HL-60 (cell line): ENCODE measurements around the gene NDUFB2.
"Not testable (repeated sequence)": the region's sequence is repeated elsewhere in the genome, so short reads cannot be mapped to it uniquely, and the experiment has no call there.

Experiments
- DNase-seq, 2 experiments: peaks; one replicate each; pipeline ENCODE4 v3.0.0-alpha.2; 2010 to 2020; ENCODE audit warnings: low read depth in 1 of 2, low spot score in 1 of 2
- H3K27ac ChIP-seq: fragments of 250-450 bp; sonication (Bioruptor Pico); replicated peaks from 2 replicates; pipeline ENCODE4 v1.5.1; 2020; ENCODE audit warnings: mild to moderate bottlenecking, moderate library complexity
- H3K27me3 ChIP-seq: fragments of 250-450 bp; sonication (Bioruptor Pico); 2 replicates; pipeline ENCODE4 v1.5.1; 2021; ENCODE audit warnings: mild to moderate bottlenecking, moderate library complexity; ENCODE audit not compliant: insufficient read depth, poor library complexity, severe bottlenecking
- H3K4me3 ChIP-seq: replicated peaks from 2 replicates; pipeline ENCODE4 v1.5.1; 2011; ENCODE audit warnings: mild to moderate bottlenecking, control low read depth, low read length; ENCODE audit not compliant: insufficient read depth
- GABPA ChIP-seq: IDR thresholded peaks from 2 replicates; pipeline ENCODE4 v1.6.1; 2012; ENCODE audit warnings: low read depth
- POLR2AphosphoS5 ChIP-seq: IDR thresholded peaks from 2 replicates; pipeline ENCODE4 v1.6.1; 2012; ENCODE audit warnings: low read depth
- SPI1 ChIP-seq: IDR thresholded peaks from 2 replicates; pipeline ENCODE4 v1.6.1; 2012; ENCODE audit warnings: low read depth, mild to moderate bottlenecking, borderline replicate concordance
- TF ChIP-seq, protein P1 (sequence below): IDR thresholded peaks from 2 replicates; pipeline ENCODE4 v1.6.1; 2012; ENCODE audit warnings: low read depth; ENCODE audit not compliant: insufficient replicate concordance
- TF ChIP-seq, protein P2 (sequence below): IDR thresholded peaks from one replicate; pipeline ENCODE4 v1.5.1; 2011; ENCODE audit warnings: low read length, control low read depth, inconsistent platforms; ENCODE audit not compliant: insufficient read depth

The NDUFB2 gene

DNA sequence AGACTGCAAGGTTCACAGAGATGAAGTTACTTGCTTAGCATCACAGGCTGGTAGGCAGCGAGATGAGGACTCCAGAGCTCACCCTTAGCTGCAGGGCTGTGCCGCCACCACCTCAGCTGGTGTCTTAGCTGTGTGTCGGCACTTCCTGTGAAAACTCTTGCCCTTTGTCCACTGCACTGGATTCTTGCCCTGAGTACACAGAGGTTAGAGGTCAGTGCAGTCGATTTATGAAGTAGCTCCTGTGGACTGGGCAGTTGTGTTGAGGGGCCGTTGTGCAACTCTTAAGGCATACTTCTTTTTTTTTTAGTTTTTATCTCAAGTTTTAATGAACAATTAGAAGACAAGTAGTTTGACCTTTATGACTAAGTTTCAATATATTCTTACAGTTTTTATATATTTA lies 10.6 kb downstream of the NDUFB2 start:
- Histone ChIP-seq H3K4me3 (no peak overlapping the region), H3K27me3 (no peaks in the 10 kb centered on the region), H3K27ac (no peak overlapping the region)
- DNase-seq = no peak
- TF ChIP-seq SPI1 (no peak), GABPA (no peak), POLR2AphosphoS5 (no peak)
- TF ChIP-seq, protein P1, sequence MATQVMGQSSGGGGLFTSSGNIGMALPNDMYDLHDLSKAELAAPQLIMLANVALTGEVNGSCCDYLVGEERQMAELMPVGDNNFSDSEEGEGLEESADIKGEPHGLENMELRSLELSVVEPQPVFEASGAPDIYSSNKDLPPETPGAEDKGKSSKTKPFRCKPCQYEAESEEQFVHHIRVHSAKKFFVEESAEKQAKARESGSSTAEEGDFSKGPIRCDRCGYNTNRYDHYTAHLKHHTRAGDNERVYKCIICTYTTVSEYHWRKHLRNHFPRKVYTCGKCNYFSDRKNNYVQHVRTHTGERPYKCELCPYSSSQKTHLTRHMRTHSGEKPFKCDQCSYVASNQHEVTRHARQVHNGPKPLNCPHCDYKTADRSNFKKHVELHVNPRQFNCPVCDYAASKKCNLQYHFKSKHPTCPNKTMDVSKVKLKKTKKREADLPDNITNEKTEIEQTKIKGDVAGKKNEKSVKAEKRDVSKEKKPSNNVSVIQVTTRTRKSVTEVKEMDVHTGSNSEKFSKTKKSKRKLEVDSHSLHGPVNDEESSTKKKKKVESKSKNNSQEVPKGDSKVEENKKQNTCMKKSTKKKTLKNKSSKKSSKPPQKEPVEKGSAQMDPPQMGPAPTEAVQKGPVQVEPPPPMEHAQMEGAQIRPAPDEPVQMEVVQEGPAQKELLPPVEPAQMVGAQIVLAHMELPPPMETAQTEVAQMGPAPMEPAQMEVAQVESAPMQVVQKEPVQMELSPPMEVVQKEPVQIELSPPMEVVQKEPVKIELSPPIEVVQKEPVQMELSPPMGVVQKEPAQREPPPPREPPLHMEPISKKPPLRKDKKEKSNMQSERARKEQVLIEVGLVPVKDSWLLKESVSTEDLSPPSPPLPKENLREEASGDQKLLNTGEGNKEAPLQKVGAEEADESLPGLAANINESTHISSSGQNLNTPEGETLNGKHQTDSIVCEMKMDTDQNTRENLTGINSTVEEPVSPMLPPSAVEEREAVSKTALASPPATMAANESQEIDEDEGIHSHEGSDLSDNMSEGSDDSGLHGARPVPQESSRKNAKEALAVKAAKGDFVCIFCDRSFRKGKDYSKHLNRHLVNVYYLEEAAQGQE = no peak
- TF ChIP-seq, protein P2, sequence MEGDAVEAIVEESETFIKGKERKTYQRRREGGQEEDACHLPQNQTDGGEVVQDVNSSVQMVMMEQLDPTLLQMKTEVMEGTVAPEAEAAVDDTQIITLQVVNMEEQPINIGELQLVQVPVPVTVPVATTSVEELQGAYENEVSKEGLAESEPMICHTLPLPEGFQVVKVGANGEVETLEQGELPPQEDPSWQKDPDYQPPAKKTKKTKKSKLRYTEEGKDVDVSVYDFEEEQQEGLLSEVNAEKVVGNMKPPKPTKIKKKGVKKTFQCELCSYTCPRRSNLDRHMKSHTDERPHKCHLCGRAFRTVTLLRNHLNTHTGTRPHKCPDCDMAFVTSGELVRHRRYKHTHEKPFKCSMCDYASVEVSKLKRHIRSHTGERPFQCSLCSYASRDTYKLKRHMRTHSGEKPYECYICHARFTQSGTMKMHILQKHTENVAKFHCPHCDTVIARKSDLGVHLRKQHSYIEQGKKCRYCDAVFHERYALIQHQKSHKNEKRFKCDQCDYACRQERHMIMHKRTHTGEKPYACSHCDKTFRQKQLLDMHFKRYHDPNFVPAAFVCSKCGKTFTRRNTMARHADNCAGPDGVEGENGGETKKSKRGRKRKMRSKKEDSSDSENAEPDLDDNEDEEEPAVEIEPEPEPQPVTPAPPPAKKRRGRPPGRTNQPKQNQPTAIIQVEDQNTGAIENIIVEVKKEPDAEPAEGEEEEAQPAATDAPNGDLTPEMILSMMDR = no peak

DNA sequence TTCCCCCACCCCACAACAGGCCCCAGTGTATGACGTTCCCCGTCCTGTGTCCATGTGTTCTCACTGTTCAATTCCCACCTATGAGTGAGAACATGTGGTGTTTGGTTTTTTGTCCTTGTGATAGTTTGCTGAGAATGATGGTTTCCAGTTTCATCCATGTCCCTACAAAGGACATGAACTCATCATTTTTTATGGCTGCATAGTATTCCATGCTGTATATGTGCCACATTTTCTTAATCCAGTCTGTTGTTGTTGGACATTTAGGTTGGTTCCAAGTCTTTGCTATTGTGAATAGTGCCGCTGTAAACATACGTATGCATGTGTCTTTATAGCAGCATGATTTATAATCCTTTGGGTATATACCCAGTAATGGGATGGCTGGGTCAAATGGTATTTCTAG lies 12.3 kb downstream of the NDUFB2 start:
- not testable (repeated sequence) for H3K27ac ChIP-seq, H3K4me3 ChIP-seq, DNase-seq, H3K27me3 ChIP-seq

DNA sequence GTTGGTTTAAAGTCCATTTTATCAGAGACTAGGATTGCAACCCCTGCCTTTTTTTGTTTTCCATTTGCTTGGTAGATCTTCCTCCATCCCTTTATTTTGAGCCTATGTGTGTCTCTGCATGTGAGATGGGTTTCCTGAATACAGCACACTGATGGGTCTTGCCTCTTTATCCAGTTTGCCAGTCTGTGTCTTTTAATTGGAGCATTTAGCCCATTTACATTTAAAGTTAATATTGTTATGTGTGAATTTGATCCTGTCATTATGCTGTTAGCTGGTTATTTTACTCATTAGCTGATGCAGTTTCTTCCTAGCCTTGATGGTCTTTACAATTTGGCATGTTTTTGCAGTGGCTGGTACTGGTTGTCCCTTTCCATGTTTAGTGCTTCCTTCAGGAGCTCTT lies 15.9 kb downstream of the NDUFB2 start:
- H3K27me3 ChIP-seq, H3K27ac ChIP-seq, H3K4me3 ChIP-seq, DNase-seq: not testable (repeated sequence)

DNA sequence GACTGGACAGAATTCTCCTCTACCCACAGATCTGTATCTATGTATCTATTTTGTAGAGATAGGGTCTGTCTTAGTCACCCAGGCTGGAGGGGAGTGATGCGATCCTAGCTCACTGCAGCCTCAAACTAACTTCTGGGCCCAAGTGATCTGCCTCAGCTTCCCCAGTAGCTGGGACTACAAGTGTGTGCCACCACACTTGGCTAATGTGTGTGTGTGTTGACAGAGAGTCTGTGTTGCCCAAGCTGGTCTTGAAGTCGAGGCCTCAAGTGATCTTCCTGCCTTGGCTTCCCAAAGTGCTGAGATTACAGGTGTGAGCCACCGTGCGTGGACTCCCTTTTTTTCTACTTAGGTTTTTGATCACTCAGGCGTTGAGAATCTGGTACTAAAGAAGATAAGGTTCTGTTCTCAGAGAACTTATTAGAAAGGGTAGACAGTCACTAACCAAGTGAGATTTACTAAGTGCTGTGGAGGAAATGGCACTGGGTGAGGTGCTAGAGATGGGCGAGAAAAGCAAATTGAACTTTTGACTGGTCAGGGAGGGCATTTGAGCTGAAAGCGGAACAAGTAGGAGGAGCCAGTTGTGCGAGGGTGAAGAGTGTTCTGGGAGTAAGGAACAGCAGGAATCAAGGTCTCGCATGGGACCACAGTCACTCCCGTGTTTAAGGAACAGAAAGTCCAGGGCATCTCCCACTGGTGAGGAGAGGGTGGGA lies 18.0 kb downstream of the NDUFB2 start:
- Histone ChIP-seq H3K27ac (no peak overlapping the region), H3K27me3 (no peaks in the 10 kb centered on the region), H3K4me3 (no peak overlapping the region)
- DNase-seq = no peak
- TF ChIP-seq, protein P2 = no peak
- TF ChIP-seq, protein P1 = no peak
- TF ChIP-seq SPI1 = no peak
- TF ChIP-seq GABPA = no peak
- no peak for TF ChIP-seq POLR2AphosphoS5

DNA sequence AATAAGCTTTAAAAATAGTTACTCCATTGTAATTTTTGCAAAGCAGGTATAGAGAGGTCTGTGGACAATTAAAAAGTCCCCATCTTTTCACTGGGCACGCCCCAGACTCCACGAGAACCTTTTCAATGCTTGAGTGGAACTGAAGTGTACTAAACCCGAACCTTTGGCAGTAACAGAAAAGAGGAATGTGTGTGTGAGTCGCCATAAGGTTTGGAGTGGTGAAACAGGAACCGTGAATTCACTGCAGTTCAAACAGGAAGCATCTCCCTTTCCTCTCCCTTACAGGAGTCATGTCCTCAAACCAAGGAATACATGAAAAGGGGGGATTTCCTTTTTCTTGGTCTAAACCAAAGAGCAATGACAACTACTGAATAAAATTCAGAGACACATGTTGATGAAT lies 23.2 kb downstream of the NDUFB2 start:
- TF ChIP-seq, protein P1 = no peak
- no peak for TF ChIP-seq GABPA
- TF ChIP-seq SPI1 = peak; percentile 48; the same call in 1 of the 2 replicates
- H3K27ac ChIP-seq = peak overlapping the region; percentile 38
- H3K27me3 ChIP-seq = no peaks in the 10 kb centered on the region
- peak in 1 of 2 experiments; percentile 49 for DNase-seq
- H3K4me3 ChIP-seq = no peak overlapping the region
